TTC549 (cell line): ENCODE measurements around the gene TACC2.
"Not testable (repeated sequence)": the region's sequence is repeated elsewhere in the genome, so short reads cannot be mapped to it uniquely, and the experiment has no call there.

Experiments
- FAIRE-seq: peaks from 2 replicates; lab custom pipeline; 2012; peaks lifted over from hg19 to GRCh38; lab: Jason Lieb, UNC

Gene TACC2

GRCh38 chr10:121981346-121981745 is 7.6 kb upstream of the TACC2 start:
- no peak for FAIRE-seq

- FAIRE-seq = no peak
Measured at GRCh38 chr10:121983852-121984251, 5.1 kb upstream of the TACC2 start.

GRCh38 chr10:121984463-121984862 is 4.5 kb upstream of the TACC2 start:
- FAIRE-seq = no peak

GRCh38 chr10:121990015-121990677 is 1.2 kb downstream of the TACC2 start:
- no peak for FAIRE-seq

GRCh38 chr10:121991727-121992126 is 2.8 kb downstream of the TACC2 start:
- not testable (repeated sequence) for FAIRE-seq

GRCh38 chr10:121994429-121994941 is 5.5 kb downstream of the TACC2 start:
- FAIRE-seq = no peak

GRCh38 chr10:121998462-121998861 is 9.5 kb downstream of the TACC2 start:
- no peak for FAIRE-seq

GRCh38 chr10:121999301-121999700 is 10.3 kb downstream of the TACC2 start:
- FAIRE-seq = no peak

- no peak for FAIRE-seq
Measured at GRCh38 chr10:122001698-122002097, 12.7 kb downstream of the TACC2 start.

GRCh38 chr10:122007415-122007814 is 18.5 kb downstream of the TACC2 start:
- no peak for FAIRE-seq

- no peak for FAIRE-seq
Measured at GRCh38 chr10:122010405-122011050, 21.6 kb downstream of the TACC2 start.

- FAIRE-seq = no peak
Measured at GRCh38 chr10:122012731-122013130, 23.8 kb downstream of the TACC2 start.

- FAIRE-seq = no peak
Measured at GRCh38 chr10:122013311-122013780, 24.4 kb downstream of the TACC2 start.

- FAIRE-seq = no peak
Measured at GRCh38 chr10:122014652-122015248, 25.8 kb downstream of the TACC2 start.

GRCh38 chr10:122017926-122018325 is 29.0 kb downstream of the TACC2 start:
- FAIRE-seq = not testable (repeated sequence)

- FAIRE-seq = no peak
Measured at GRCh38 chr10:122018491-122018890, 29.5 kb downstream of the TACC2 start.

GRCh38 chr10:122018951-122019413 is 30.0 kb downstream of the TACC2 start:
- no peak for FAIRE-seq

- no peak for FAIRE-seq
Measured at GRCh38 chr10:122019414-122019975, 30.5 kb downstream of the TACC2 start.

GRCh38 chr10:122020226-122020625 is 31.3 kb downstream of the TACC2 start:
- no peak for FAIRE-seq

GRCh38 chr10:122021379-122021778 is 32.4 kb downstream of the TACC2 start:
- no peak for FAIRE-seq

- no peak for FAIRE-seq
Measured at GRCh38 chr10:122021828-122022227, 32.9 kb downstream of the TACC2 start.

GRCh38 chr10:122022276-122022675 is 33.3 kb downstream of the TACC2 start:
- no peak for FAIRE-seq

GRCh38 chr10:122023257-122023656 is 34.3 kb downstream of the TACC2 start:
- FAIRE-seq = not testable (repeated sequence)
